ENCODE data around the gene FBN2.

DNA sequence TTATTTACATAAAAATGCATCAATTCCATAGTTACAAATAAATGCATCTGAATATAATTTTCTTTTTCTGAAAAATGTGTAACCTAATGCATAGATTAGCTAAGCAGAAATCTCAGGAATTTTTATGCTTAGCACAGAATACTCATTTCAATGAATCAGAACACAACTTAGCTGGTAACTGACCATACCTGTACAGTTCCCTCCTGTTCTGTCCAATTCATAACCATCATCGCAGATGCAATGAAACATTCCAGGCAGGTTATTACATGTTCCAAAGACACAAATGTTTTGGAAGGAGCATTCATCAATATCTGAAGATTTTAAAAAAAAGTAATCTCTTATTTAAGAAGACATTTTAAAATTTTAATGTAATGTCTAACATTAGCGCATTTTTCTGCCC lies 219.4 kb downstream of the FBN2 start:
- TF ChIP-seq CTCF (conservative IDR thresholded peaks at IDR 0.05): no peak
- TF ChIP-seq ZFX (IDR thresholded peaks at IDR 0.05): no peak

Measured in C4-2B (cell line).